Femur (tissue), 1 donor: Measurements from ENCODE around the gene PRRT4.

Experiments used
- DNase-seq: peaks from one replicate; pipeline ENCODE4 v3.0.0-alpha.2; 2017

PRRT4 gene

DNA sequence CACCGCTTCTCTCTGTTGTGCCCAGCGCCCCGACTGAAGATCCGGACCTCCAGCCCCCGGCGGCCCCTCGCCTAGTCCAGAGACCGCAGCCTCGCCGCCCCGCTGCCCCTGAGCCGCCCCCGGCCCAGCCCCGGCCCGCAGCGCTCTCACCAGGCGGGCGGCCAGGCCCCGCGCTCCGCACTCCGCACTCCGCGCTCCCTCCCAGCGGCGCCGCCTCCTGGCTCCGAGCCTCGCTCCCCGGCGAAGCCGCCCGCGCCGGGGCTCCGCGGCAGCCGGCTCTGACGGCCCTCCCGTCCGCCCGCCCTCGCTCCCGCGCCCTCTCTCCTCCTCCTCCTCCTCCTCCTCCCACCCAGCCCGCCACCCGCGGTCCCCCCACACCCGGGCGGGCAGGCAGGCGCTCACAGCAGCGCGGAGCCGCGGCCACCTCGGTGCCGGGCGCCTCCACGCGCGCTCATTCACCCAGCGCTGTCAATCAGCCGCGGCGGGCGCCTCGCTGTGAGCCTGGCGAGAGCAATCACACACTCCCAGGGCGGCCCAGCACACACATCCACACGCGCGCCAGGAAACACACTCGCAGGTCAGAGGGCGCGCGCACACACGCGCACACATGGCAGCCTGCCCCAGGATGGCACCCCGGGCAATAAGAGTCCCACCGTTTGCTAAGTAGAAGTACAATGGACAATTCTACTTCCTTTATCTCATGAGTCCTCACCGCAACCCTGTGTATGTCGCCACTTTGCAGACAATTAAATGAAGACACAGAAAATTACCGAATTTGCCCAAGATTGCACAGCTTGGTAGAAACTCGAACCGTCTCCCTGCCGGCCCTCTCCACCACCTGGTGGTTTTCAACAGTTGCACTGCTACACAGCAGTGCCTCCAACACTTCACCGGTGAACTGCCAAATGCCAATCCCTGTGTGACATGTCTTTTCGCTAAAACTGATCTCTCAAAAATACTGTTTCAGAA lies at the start of gene PRRT4:
Gene PRRT4 (minus strand): TSS at position 280 of the 969 bp plus-strand sequence.
- peak; percentile 47 for DNase-seq

DNA sequence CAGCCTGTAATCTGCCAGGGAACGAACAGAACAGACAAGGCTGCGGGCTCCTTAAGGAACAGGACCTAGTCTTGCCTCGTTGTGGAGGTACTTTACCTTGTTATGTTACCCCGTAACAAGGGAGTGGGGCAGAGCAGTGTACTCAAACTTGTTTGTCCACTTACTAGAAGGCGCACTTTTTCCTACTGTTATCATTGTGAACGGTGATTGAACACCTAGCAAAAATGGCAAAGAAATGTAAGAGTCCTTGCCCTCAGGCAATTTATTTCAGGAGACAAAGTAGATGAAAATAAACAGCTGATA lies 48.9 kb upstream of the PRRT4 start:
- DNase-seq = no peak

GRCh38 chr7:128409596-128410450 lies 48.3 kb upstream of the PRRT4 start, which contains the start of gene IMPDH1:
TSS of gene IMPDH1 (minus strand) at chr7:128409982. CDS start at chr7:128409901, 81 bp downstream.
- peak; percentile 92 for DNase-seq

DNA sequence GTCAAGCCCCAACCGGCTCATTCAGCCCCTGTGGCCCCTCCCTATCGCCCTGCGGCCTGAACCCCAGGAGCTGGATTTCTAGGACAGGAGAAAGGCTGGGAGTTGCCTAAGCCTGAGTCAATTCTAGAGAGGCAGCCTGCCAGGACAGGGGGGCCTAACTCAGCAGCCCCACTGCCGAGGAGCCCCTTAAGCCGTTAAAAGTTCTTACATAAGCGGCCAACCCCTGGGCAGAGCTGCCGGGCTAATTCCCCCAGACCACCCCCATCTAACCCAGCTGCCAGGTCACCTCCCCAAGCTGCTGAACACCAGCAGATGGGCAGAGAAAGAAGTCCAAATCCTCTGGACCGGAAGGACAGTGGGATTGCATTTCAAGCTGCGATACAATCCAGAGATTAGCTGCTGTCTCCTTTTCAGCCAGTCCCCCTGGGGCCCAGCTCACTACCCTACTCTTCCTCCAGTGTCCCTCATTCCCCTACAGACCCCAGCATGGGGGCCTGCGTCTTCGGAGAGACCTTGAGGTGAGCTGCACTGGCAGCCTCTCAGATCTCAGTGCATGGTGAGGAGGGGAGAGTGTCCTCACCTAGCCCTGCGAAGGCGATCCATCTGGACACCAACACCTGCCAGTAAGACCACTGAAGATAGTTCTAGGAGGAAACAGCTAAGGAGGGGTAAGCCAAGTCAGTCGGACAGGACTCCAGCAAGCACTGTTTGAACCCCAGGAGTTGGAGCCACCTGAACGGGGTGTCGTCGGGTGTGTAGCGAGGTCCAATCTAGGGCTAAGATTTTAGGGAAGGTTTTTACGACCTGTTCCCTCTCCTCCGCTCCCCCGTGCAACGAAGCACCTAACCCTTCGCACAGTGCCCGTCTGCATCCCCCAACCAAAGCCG lies 47.5 kb upstream of the PRRT4 start:
- peak; percentile 63 for DNase-seq

- peak; percentile 32 for DNase-seq
Observed at GRCh38 chr7:128407751-128408708, 46.5 kb upstream of the PRRT4 start.

DNA sequence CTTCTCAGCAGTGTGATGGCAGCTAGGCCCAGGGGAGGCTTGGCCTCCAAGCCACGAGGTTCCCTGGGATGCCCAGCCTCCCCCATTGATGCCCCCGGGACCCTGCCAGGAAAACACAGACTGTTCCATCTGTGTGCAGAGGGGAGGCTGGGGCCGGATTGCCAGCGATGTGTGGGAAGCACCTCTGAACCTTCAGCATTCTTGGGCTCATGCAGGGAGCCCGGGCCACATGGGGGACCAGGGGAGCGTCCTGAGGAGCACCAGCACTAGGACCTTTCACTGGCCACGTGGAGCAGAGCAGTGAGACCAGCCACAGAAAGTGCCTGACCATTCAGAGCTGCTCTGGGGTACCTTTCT lies 45.7 kb upstream of the PRRT4 start:
- no peak for DNase-seq

DNA sequence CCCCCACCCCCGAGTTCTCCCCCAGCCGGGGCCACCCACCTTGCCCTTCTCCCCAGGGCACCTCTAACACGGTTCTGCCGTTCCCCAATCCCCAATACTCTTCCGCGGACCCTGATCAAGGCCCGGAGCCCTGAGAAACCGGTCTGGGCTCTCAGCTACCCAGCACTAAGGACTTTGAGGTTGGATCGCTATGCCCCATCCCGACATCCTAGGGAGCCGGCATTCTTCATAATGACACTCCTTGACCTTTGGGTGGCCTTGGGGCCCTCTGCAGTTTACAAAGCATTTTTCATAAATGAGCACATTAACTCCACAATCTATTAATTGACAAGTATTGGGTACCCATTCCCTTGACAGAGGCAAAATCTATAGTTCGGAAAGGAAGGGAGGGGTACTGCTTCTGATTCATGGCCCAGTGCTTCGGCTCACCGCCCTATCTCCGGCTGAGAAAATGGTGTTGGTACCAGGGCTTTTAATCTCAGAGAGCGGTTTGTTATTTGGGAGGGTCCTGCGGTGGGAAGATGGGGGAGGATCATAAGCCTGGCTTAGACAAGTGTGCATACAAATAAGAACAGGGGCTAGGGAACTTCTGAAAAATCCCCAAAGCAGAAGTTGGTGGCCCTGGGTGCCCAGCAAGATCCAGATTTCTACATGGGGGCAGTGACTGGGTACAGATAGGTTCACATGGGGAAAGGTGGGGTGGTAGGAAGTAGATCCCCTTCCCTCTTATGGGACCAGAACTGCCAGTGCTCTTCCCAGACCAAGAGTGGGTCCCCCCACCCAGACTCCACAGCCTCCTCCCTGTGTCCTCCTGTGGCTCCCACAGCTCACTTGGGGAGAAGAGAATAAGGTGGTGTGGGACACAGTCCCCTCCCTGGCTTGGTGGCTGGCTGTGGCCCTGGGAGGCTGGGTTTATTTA lies 45.1 kb upstream of the PRRT4 start:
- DNase-seq = no peak

GRCh38 chr7:128405471-128406313 lies 44.2 kb upstream of the PRRT4 start:
- DNase-seq = peak; percentile 68

DNA sequence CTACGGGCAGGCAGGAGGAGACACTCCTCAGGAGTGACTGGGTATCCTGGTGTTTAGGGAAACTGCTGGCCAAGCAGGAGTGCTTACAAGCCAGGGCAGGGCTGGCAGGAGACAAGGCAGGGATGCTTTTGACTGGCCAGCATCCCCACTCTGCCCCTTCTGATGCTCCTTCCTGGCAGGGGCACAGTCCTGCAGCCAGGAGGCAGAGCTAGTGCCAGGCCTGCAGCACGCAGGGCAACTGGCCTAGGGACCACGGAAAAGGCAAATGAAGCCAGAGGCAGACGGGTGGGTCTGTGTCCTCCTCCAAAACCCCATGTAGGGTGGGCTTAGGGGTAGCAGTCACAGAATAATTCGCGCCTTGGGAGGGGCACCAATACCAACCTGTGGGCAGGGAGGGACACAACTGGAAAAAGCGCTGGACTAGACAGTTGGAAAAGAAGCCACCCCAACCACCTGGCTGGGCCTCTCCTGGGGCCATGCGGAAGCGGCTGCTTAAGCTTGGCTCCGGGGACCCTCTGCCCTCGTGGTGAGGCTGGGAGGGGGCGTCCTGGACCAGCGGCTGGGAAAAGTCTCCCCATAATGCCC lies 43.5 kb upstream of the PRRT4 start:
- peak; percentile 41 for DNase-seq

- no peak for DNase-seq
Observed at GRCh38 chr7:128404143-128404681, 42.7 kb upstream of the PRRT4 start.

DNA sequence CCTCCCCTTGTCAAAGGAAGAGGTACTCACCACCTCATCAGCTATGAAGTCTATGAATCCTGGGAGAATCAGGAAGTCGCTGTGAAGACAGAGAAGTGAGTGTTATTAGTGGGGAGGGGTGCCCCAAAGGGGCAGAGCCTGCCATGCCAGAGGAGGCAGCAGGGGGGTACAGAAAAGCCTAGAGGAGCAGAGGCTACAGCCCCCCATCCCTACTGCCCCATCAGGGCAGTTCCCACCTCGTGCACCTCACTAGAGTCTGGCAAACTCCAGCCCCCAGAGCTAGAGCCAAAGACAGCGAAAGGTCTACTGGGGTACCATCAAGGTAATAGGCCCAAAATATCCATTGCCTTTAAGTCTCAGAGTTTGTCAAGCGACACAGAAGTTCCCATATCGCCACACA lies 42.2 kb upstream of the PRRT4 start:
- no peak for DNase-seq

- DNase-seq = no peak
Observed at GRCh38 chr7:128402356-128402755, 40.9 kb upstream of the PRRT4 start.

DNA sequence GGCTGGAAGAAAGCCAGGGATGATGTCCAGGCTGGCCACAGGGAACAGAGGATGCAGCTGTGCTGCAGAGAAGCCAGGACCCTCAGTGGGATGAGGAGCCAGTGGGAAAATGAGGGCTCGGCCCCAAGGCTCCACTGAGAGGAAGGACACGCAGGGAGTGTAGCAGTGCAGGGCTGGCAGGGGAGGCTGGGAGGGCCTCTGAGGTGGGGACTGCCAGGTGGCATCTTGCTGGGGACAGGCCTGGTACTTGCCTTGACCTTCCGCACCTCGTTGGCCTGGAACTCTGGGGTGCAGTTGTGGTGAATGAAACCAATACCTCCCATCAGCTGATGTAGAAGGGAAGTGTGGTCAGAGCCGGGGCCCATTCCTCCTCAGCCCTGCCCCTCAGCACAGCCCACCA lies 39.1 kb upstream of the PRRT4 start:
- DNase-seq = no peak

DNA sequence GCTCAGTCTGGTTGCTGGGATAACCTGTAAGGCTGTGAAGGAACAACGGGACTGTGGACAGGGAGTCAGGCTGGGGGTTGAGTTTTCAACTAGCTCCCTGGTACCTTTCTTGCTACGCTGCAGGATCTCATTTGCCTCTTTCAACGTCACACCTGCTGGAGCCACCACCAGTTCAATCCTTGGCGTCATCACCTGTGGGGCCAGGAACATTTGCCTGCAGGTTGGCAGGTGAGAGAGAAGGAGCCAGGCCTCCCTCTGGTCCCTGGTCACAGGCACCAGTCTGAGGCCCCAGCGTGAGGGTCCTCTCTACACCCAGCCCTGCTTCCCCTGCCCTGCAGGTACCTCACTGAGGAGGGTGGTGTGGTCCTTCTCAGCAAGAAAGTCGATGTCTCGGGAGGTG lies 38.5 kb upstream of the PRRT4 start:
- no peak for DNase-seq

DNA sequence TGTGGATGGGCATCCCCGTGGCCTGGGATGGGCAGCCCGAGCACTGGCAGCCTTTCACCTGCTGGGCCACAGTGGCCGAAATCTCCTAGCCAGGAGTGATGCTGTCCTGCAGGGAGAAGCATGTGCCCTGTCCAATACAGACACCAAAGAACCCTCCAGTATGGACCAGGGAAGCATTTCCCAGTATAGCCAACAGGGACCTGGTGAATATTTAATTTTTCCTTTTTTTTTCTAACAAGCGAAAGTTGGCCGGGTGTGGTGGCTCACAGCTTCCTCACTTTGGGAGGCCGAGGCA lies 37.3 kb upstream of the PRRT4 start:
- DNase-seq = no peak

GRCh38 chr7:128398016-128398840 lies 36.7 kb upstream of the PRRT4 start:
- DNase-seq = peak; percentile 55

- DNase-seq = no peak
Observed at GRCh38 chr7:128396357-128396756, 34.9 kb upstream of the PRRT4 start.

DNA sequence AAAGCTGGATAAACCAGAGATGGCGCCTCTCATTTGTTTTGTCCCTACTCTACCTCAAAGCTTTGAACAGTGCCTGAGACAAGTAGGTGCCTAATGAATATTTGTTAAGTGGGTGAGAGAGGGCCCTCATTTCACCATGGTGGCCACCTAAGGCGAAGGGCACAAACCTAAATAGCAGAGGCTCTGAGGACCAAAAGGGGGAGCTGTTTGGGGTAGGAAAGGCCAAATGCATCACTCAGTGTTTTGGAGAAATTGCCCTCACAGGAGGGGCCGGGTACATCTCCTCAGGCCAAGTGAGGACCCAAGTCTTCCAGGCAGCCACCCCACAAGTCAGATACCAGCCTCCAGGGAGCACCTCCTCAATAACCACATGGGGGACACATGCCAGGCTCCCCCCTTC lies 34.3 kb upstream of the PRRT4 start:
- no peak for DNase-seq
